IPS DF 6.9 (cell line): ENCODE results near the gene TSPAN4.

Experiments used
- DNase-seq: peaks from one replicate; pipeline ENCODE4 v3.0.0-alpha.2; 2013; ENCODE audit warnings: low read depth, low spot score
- H3K27ac ChIP-seq: one replicate; pipeline ENCODE4 v1.5.1; 2013; ENCODE audit warnings: low read length, control low read depth
- H3K27me3 ChIP-seq: 2 replicates; pipeline ENCODE4 v1.6.1; 2013; ENCODE audit warnings: mild to moderate bottlenecking, low read length; ENCODE audit not compliant: control insufficient read depth, insufficient read depth
- H3K36me3 ChIP-seq: 2 replicates; pipeline ENCODE4 v1.6.1; 2013; ENCODE audit warnings: low read length; ENCODE audit not compliant: control insufficient read depth, insufficient read depth
- H3K4me1 ChIP-seq: 2 replicates; pipeline ENCODE4 v1.6.1; 2013; ENCODE audit warnings: low read length; ENCODE audit not compliant: control insufficient read depth, insufficient read depth
- H3K4me3 ChIP-seq: 2 replicates; pipeline ENCODE4 v1.5.1; 2013; ENCODE audit warnings: mild to moderate bottlenecking, low read length
- H3K9me3 ChIP-seq: 2 replicates; pipeline ENCODE4 v1.6.1; 2013; ENCODE audit warnings: low read length, inconsistent platforms; ENCODE audit not compliant: control insufficient read depth, insufficient read depth
- WGBS: extraction: QIAGEN DNeasy Blood & Tissue Kit; methylation state at CpG from one replicate; pipeline ENCODE4 v1.1.7; 2013; ENCODE audit warnings: mixed read lengths, missing lambda C conversion rate; ENCODE audit not compliant: insufficient read length, insufficient coverage; 5-methylcytosine and 5-hydroxymethylcytosine counted together

TSPAN4 gene

GRCh38 chr11:854601-855329 lies 12.1 kb downstream of the TSPAN4 start:
- Histone ChIP-seq H3K9me3 (no peaks in the 10 kb centered on the region), H3K36me3 (no peaks in the 10 kb centered on the region; the same call in 1 of the 2 replicates), H3K27me3 (no peaks in the 10 kb centered on the region), H3K4me3 (no peak overlapping the region), H3K4me1 (peaks cover 8% of the 10 kb centered on the region), H3K27ac (no peak overlapping the region)
- no peak for DNase-seq
- WGBS, result no CpG with 5 or more reads among the region's 20 CpGs

GRCh38 chr11:855330-855674 lies 12.7 kb downstream of the TSPAN4 start:
- Histone ChIP-seq H3K4me3 (no peak overlapping the region), H3K27ac (no peak overlapping the region), H3K36me3 (no peaks in the 10 kb centered on the region; the same call in 1 of the 2 replicates), H3K9me3 (no peaks in the 10 kb centered on the region), H3K4me1 (peaks cover 8% of the 10 kb centered on the region), H3K27me3 (no peaks in the 10 kb centered on the region)
- WGBS, result no CpG with 5 or more reads among the region's 7 CpGs
- no peak for DNase-seq

DNA sequence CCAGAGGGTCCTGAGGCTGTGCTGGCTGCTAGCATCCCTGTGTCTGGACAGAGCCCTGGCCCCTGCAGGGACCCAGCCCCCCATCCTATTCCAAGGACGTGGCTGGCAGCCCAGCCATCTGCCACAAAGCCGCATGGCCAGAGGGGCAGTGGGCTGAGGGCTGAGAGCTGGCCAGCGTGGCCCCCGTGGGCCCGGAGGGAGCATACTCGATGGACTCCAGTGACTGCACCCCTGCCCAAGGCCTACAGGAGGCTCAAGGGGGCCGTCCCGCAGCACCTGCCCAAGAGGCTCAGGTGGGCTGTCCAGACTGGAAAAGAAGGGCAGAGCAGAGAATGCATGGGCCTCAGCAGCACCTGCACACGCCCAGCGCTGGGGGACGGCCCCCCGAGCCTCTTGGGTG lies 13.1 kb downstream of the TSPAN4 start:
- H3K27me3 ChIP-seq, result no peaks in the 10 kb centered on the region
- no CpG with 5 or more reads among the region's 12 CpGs for WGBS

DNA sequence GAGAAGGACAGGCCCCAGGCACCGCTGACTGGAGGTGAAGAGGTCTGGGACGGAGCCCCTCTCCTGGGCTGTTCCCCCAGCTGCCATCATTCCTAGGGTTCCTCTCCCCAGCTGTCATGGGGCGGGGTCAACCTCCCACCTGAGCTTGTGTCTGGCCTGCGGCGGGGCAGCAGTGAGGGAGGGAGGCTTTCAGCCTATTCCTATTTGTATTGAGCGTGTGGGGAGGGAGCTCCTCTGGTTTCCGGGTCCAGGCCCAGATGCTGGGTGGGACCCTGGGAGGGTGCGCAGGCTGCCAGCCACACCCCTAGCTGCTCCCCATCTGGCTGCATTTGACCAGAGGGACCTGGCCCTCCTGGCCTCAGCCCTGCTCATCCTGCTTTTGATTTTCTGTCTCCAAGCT lies 13.7 kb downstream of the TSPAN4 start:
- DNase-seq, result no peak
- no peaks in the 10 kb centered on the region; the same call in 1 of the 2 replicates for H3K36me3 ChIP-seq
- WGBS, result no CpG with 5 or more reads among the region's 8 CpGs

More for the DNA sequence above, 13.1 kb downstream of the TSPAN4 start:
- Histone ChIP-seq H3K4me3 (no peak overlapping the region), H3K4me1 (peaks cover 8% of the 10 kb centered on the region), H3K36me3 (no peaks in the 10 kb centered on the region; the same call in 1 of the 2 replicates), H3K9me3 (no peaks in the 10 kb centered on the region), H3K27ac (no peak overlapping the region)
- DNase-seq, result no peak

GRCh38 chr11:858053-858761 lies 15.6 kb downstream of the TSPAN4 start:
- no peak for DNase-seq
- H3K36me3 ChIP-seq, result no peaks in the 10 kb centered on the region; the same call in 1 of the 2 replicates
- peaks cover 14% of the 10 kb centered on the region for H3K4me1 ChIP-seq
- H3K27me3 ChIP-seq, result no peaks in the 10 kb centered on the region
- WGBS, result no CpG with 5 or more reads among the region's 27 CpGs
- no peak overlapping the region for H3K27ac ChIP-seq
- no peak overlapping the region for H3K4me3 ChIP-seq
- H3K9me3 ChIP-seq, result no peaks in the 10 kb centered on the region

More for the DNA sequence above, 13.7 kb downstream of the TSPAN4 start:
- H3K4me3 ChIP-seq, result no peak overlapping the region
- H3K4me1 ChIP-seq, result peaks cover 4% of the 10 kb centered on the region
- no peaks in the 10 kb centered on the region for H3K9me3 ChIP-seq
- no peaks in the 10 kb centered on the region for H3K27me3 ChIP-seq
- no peak overlapping the region for H3K27ac ChIP-seq

GRCh38 chr11:858762-859339 lies 16.2 kb downstream of the TSPAN4 start:
- H3K4me1 ChIP-seq, result peaks cover 16% of the 10 kb centered on the region
- no peaks in the 10 kb centered on the region; the same call in 1 of the 2 replicates for H3K36me3 ChIP-seq
- H3K27me3 ChIP-seq, result no peaks in the 10 kb centered on the region
- no peak overlapping the region for H3K4me3 ChIP-seq
- H3K9me3 ChIP-seq, result no peaks in the 10 kb centered on the region
- DNase-seq, result no peak
- H3K27ac ChIP-seq, result no peak overlapping the region
- WGBS, result 100% methylated on average over 1 of the region's 37 CpGs

DNA sequence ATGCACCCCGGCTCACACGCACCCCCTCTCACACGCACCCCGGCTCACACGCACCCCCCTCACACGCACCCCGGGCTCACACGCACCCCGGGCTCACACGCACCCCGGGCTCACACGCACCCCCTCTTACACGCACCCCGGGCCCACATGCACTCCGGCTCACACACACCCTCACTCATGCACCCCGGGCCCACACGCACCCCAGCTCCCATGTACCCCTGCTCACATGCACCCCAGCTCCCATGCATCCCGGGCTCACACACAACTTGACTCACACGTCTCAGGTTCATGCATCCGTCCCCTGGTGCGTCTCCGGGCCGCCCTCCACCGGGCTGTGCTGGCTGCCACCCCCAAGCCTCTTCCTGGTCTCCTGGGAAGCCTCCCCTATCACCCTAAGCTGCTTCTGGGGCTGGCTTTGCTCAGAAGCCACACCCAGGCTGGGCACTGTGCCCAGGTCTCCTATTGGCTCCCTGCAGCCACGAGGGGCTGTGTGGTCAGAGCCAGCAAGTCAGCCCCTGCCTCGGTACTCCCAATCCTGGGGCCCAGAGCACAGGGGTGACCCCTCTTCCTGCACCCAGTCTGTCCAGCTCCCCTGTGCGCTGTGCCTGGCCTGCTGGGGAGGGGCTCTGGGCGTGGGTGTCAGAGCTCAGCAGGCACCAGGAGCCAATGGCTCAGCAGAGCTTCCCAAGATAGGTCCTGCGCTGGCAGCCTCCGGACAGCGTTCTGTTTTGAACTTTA lies 16.9 kb downstream of the TSPAN4 start:
- Histone ChIP-seq H3K27me3 (no peaks in the 10 kb centered on the region), H3K4me3 (no peak overlapping the region), H3K9me3 (no peaks in the 10 kb centered on the region), H3K27ac (no peak overlapping the region), H3K36me3 (no peaks in the 10 kb centered on the region; the same call in 1 of the 2 replicates), H3K4me1 (peaks cover 16% of the 10 kb centered on the region)
- DNase-seq, result no peak
- WGBS, result no CpG with 5 or more reads among the region's 31 CpGs

DNA sequence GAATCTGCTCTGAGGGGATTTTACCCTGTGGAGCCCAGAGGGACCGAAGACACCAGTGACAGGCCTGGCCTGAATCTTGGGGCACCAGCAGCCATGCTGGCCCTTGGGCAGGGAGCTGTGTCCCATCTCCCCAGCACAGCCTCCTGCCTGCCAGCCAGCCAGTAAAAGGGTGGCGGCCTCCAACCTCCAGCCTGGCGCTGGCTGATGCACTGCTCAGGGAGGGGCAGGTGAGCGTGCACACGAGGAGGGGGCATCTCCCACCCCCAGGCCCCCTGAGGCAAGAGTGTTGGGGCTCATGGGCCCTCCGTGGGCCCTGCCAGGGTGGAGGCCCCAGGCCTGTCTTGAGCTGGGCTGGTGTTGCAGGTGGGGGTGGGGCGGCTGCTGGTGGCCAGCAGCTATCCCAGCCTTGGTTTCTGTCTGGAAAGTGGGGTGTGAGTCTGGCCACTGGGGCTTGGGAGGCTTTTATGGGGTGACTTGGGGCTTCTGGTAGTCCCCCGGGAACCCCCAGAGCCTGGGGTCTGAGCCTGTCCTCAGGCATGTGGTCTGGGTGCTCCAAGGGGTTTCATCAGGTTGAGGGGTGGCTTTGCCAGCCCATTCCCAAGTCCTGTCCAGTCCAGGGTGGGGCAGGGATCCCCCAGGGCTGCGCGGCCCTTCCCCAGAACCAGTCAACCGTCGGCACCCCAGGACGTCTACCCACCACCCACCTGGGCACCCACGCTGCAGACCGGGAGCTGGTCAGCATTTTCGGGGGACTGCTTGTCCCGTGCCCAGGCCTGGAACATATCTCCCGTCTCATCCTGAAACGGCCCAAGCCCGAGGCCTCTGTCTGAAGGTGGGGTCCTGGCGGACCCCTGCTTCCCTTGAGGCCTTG lies 17.8 kb downstream of the TSPAN4 start:
- WGBS, result no CpG with 5 or more reads among the region's 21 CpGs
- DNase-seq, result no peak
- Histone ChIP-seq H3K36me3 (peaks cover 1% of the 10 kb centered on the region; the same call in 1 of the 2 replicates), H3K9me3 (no peaks in the 10 kb centered on the region), H3K4me3 (no peak overlapping the region), H3K27ac (no peak overlapping the region), H3K4me1 (peaks cover 15% of the 10 kb centered on the region), H3K27me3 (no peaks in the 10 kb centered on the region)

- Histone ChIP-seq H3K36me3 (peaks cover 6% of the 10 kb centered on the region; the same call in 1 of the 2 replicates), H3K27ac (no peak overlapping the region), H3K27me3 (no peaks in the 10 kb centered on the region), H3K9me3 (no peaks in the 10 kb centered on the region), H3K4me1 (peaks cover 15% of the 10 kb centered on the region), H3K4me3 (no peak overlapping the region)
- WGBS, result no CpG with 5 or more reads among the region's 14 CpGs
- DNase-seq, result no peak
Measured at GRCh38 chr11:861105-861479, 18.4 kb downstream of the TSPAN4 start.
